HG03066 (cell line): Measurements from ENCODE around the gene FGF12.

ENCODE experiments used
- ATAC-seq: cut with Tn5 transposase; IDR thresholded peaks from one replicate; pipeline ENCODE4 v1.9.1; 2021; ENCODE audit warnings: low read depth; ENCODE audit not compliant: unreplicated experiment

FGF12 gene

GRCh38 chr3:192514081-192514753 is 213.1 kb downstream of the FGF12 start:
- ATAC-seq: no peak

DNA sequence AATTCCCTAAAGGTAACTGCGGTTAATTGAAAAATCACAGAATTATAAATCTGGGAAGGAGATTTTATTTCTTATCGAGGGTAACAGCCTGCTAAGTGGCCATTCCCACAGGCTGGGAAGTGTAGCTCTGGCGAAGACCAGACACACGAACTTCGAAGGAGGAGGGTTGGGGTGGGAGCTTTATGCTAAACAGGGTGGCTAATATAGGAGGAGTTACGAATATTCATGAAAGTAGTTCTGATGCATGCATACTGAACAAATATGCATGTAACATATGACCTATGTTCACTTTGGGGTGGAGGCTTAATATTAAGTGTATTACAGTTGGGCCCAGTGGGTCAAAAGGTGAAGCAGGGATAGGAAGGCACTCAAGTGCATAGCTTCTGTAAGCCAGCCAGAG is 221.6 kb downstream of the FGF12 start:
- ATAC-seq: no peak

- no peak for ATAC-seq
Observed at GRCh38 chr3:192501401-192501800, 225.9 kb downstream of the FGF12 start.

DNA sequence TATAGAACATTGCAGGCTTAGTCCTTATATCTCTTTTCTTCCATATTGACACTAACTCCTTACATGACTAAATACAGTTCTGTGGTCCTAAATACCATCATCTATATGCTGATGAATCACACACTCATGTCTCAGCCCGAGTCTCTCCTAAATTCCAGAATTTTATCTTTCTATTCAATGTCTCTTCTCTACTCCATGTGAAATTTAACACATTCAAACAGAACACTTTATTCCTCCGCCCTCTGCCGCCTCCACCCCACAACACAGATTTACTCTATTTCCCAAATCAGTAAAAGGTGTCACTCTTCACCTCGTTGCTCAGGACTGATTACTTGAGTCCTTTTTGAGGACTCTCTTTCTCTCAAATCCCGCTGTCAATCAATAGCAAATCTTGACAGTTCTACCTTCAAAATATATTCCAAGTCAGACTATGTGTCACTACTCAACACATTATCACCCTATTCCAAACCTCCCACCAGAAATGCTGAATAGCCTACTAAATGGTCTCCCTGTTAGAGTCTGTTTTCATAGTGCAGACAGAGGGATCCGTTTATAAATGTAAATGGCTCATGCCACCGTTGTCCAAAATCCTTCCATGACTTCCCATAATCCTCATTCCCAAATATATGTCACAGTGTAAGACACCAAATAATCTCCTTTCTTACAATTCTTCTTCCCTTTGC is 230.3 kb downstream of the FGF12 start:
- no peak for ATAC-seq

- ATAC-seq: peak; percentile 73
Observed at GRCh38 chr3:192494174-192494573, 233.2 kb downstream of the FGF12 start.

GRCh38 chr3:192490720-192491119 is 236.6 kb downstream of the FGF12 start:
- no peak for ATAC-seq

DNA sequence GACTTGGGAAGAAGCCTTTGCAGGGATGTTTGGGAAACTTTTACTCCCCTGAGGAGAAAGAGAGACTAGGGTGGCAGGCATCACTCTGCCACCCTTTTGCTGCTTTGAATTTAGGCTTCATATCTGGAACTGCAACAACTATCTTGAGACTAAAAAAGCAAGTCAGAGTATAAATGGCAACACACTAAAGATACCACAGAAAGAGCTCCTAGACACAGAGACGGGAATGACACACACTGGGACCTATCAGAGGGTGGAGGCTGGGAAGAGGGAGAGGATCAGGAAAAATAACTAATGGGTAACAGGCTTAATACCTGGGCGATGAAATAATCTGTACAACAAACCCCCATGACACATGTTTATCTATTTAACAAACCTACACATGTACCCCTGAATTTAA is 237.8 kb downstream of the FGF12 start:
- no peak for ATAC-seq

- ATAC-seq: no peak
Observed at GRCh38 chr3:192487033-192487432, 240.3 kb downstream of the FGF12 start.

DNA sequence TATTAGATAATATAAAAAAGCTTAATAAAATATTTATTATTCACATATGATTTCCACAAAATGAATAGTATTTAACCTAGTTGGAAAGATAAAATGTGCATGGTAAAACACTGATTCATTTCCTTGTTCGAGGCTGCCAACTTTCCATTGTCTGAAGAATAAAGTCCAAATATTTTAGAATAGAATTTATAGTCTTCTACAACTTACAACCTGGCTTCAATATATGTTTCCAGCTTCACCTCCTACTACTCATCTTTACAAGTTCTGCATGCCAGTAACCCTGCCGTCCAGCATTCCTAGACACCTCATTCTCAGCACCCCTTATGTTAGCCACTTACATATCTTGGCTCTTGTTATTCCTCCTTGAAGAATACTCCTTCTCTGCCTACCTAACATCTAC is 244.5 kb downstream of the FGF12 start:
- no peak for ATAC-seq

- no peak for ATAC-seq
Observed at GRCh38 chr3:192482391-192482790, 244.9 kb downstream of the FGF12 start.

- ATAC-seq: no peak
Observed at GRCh38 chr3:192481638-192482037, 245.7 kb downstream of the FGF12 start.

GRCh38 chr3:192467230-192468140 is 259.9 kb downstream of the FGF12 start:
- peak; percentile 87 for ATAC-seq

GRCh38 chr3:192449036-192449435 is 278.3 kb downstream of the FGF12 start:
- no peak for ATAC-seq

DNA sequence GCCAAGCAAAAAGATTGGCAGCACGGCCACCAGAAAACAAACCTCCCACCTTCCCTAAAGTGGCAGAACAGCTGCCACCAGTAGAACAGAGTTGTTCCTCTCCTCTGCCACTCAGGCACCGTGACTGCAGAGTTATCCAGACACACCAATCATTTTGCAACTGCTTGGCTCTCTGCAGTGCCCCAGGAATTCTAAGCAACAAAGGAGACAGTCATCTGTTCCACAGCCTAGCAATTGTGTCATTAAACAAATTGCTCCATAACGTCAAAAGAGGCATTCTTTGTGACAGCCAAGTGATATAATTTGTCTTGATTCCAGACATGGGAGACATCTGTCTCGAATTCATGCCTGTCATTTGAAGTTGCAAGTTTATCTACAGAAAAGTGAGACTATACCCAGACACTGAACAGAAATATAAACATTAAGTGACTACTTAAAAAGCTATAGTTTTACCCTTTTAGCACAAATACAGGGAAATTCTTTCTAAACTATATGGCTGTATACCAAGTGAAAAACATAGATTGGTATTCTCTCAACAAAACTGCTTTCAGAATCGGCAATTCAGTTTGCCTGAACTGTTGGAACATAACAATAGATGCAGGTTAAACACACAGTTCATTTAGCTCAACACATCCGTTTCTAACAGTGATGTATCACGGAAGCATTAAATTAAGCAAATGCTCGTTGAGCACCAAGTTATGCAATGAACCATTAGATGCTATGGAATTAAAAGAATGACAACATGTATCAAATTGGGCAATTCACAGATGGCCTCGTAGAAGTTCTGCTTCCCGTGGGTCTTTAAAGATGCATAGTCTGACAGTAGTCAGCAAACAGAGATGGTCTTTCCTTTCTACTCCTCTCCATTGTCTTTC is 281.3 kb downstream of the FGF12 start:
- ATAC-seq: no peak

DNA sequence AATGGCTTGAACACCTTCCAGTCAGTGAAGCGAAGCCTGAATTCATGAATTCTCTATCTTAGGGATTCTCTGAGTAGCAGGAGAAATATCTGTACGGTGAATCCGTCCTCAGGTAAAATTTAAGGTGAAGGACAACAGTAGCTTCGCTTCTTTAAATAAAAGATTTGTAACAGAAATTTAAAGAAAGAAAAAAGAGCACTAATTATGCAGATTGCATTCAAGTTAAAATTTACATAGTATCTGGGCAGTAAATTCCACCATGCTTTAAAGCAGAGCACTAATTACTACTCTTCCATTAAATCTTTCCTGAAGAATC is 282.6 kb downstream of the FGF12 start:
- no peak for ATAC-seq

DNA sequence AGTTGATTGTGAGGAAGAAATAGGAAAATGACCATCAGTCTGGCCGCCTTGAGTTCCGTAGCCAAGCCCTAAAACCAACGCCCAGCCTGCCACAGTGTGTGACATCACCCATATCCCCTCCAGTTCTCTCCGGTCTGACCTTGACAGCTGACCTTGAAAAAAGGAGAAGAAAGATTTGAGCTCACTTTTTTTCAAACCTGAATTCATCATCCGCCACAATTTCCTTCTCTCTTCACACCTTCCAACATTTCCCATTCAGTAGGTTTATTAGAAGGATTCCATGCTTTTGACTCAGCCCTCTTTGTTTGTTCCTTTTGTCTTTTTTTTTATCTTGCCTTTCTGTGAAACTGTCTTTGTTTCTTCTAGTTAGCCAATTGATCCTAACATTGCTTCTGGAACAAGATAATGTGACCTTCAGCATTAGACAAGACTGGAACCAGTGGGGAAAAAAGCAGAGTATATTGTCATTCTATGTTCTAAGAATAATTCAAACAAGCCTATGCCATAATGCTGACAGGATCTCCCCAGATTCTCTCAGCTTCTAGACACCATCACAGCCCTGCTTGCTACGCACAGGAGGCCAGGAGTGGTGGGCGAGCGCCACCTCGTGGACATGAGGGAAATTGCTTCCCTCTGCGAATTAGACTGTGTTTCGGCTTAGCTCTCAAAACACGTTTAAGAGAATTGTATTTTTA is 283.1 kb downstream of the FGF12 start:
- ATAC-seq: peak; percentile 99

DNA sequence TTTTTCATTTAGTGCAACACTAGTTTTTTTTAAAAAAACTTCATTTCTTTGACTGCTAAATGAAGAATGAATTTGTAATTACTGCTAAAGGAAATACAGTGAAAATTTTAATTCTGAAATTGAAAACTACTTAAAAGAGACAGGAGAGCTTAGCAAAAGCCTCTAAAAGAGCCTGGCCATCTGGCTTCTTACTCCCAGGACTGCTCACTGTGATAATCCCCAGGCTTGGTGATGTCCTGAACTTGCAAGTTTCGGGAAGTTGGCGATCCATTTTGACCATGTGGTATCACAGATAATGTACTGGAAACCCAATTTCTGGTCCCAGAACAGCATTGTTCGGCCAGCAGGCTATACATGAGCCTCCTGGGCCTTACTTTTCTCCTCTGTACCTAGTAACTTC is 292.1 kb downstream of the FGF12 start:
- no peak for ATAC-seq

DNA sequence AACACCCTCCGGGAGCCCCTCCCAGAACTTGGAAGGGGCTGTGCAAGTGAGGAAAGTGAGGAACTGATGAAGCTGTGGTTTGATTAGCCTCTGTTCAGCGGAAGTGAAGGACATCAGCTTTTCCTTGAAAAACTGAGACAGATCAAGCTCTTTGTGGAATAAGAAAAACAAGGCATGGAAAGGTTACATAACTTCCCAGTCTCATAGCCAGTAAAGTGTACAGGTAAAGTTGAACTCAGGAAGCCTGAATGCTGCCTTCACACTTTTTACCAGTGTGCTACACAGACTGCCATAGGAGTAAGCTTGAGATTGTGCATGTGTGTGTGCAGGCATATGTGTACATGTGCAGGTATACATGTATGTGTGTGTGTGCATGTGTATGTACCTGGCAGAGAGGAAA is 293.2 kb downstream of the FGF12 start:
- ATAC-seq: no peak

- ATAC-seq: no peak
Observed at GRCh38 chr3:192433704-192434103, 293.6 kb downstream of the FGF12 start.

GRCh38 chr3:192422997-192423342 is 304.4 kb downstream of the FGF12 start:
- no peak for ATAC-seq
